HG02943 (cell line): Measurements from ENCODE around the gene EXOC6B.
A peak's percentile ranks its signal among the peaks of the same experiment; 100 is the strongest.
"Not testable (repeated sequence)": the region's sequence is repeated elsewhere in the genome, so short reads cannot be mapped to it uniquely, and the experiment has no call there.

Experiments
- ATAC-seq: cut with Tn5 transposase; IDR thresholded peaks from one replicate; pipeline ENCODE4 v1.9.1; 2021; ENCODE audit warnings: mild to moderate bottlenecking, low read depth, moderate library complexity; ENCODE audit not compliant: unreplicated experiment

Gene EXOC6B

GRCh38 chr2:72694715-72695496, 130.9 kb downstream of the EXOC6B start:
- ATAC-seq = no peak

DNA sequence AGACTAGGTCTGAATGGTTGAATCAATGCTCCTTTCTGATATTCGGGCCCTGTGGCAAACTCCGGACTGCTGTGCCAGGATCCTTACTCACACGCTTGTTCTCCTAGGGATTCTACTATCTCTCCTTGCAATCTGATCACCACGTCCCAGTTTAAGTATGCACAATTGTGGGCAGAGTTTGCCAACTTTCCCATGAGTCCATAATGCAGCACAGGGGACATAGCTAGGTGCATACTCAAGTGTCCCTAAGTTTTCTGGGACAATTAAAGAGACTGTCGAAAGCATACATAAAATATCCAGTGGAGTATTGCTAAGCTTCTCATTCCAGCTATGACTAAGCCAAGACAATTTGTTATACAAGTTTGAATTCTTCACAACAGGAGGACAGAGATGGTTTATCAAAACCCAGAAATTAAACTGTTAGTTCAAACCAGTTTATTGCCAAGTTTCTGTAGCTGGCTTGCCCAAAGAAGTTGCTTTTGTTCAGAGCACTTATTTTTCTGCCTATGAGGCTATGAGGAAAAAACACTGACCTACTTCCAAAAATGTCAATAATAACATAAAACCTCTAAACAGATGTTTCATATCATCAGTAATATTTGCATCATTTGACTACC, 136.1 kb downstream of the EXOC6B start:
- ATAC-seq = no peak

GRCh38 chr2:72685638-72686213, 140.1 kb downstream of the EXOC6B start:
- ATAC-seq = no peak

DNA sequence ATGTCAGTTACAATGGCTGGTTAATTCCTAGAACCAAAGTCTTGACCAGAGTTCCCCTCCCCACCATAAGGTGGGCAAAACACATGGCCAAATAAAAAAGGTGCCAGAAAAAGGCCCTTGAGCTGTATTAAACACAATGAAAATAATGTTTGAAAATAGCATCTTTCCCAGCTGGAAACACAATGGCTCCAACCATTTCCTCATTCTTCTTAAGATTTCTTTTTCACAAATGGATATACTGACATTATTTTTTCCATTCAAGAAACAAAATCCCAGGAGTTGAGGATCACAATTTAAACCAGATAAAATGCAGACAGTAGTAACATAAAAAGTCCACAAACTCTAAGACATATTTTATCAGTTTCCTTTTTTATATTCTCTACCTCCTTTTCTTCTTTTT, 143.8 kb downstream of the EXOC6B start:
- ATAC-seq = no peak

- no peak for ATAC-seq
Observed at GRCh38 chr2:72681016-72681995, 144.5 kb downstream of the EXOC6B start.

DNA sequence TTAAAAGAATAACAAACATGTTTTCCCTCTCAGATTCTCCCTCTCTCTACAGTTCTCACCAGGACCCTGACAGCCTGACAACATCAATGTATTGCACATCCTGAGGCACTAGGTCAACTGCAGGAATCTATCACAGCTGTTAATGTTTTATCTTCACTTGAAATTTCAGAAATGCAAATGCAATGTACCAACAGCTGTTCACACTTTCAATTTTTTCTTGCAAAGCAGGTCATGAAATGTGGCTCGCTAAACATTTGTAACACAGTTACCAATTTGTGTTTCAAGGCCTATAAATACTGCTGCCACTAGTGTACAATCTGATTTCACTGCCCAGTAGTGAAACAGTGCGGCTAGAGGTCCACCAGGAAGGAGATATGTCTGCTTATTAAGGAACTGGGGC, 147.8 kb downstream of the EXOC6B start:
- ATAC-seq = peak; percentile 91

GRCh38 chr2:72676341-72677025, 149.3 kb downstream of the EXOC6B start:
- no peak for ATAC-seq

GRCh38 chr2:72674982-72675915, 150.6 kb downstream of the EXOC6B start:
- ATAC-seq = no peak

- ATAC-seq = no peak
Observed at GRCh38 chr2:72673279-72673678, 152.6 kb downstream of the EXOC6B start.

GRCh38 chr2:72669121-72669520, 156.7 kb downstream of the EXOC6B start:
- no peak for ATAC-seq

DNA sequence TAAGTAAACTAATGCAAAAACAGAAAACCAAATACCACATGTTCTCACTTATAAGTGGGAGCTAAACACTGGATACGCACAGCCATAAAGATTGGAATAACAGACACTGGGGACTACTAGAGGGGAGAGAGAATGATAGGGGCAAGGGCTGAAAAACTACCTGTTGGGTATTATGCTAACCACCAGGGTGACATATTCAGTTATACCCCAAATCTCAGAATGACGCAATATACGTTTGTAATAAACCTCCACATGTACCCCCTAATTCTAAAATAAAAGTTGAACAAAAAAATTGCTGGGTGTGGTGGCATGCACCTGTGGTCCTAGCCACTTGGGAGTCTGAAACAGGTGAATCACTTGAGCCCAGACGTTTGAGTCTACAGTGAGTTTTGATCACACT, 157.2 kb downstream of the EXOC6B start:
- no peak for ATAC-seq

DNA sequence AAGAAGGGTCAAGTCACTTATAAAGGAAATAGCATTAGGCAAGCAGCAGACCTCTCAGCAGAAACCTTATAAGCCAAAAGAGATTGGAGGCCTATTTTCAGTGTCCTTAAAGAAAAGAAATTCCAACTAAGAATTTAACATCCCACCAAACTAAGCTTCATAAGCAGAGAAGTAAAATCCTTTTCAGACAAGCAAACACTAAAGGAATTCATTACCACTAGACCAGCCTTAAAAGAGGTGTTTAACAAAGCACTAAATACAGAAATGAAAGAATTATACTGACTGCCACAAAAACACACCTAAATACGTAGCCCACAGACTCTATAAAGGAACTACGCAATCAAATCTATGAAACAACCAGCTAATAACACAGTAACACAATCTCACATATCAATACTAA, 160.4 kb downstream of the EXOC6B start:
- no peak for ATAC-seq

DNA sequence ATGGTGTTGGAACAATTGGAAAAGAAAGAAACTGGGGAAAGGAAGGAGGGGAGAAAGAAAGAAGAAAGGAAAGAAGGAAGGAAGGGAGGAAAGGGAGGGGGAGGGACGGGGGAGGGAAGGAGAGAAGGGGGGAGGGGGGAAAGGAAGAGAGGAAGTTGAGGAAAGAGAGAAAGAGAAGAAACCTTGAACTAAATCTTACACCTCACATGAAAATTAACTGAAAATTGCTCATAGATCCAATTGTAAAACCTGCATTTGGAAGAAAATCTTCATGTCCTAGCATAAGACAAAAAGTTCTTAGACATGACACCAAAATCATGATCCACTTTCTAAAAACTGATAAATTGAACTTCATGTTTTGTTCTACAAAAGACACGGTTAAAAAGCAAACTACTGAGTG, 163.8 kb downstream of the EXOC6B start:
- ATAC-seq = no peak

DNA sequence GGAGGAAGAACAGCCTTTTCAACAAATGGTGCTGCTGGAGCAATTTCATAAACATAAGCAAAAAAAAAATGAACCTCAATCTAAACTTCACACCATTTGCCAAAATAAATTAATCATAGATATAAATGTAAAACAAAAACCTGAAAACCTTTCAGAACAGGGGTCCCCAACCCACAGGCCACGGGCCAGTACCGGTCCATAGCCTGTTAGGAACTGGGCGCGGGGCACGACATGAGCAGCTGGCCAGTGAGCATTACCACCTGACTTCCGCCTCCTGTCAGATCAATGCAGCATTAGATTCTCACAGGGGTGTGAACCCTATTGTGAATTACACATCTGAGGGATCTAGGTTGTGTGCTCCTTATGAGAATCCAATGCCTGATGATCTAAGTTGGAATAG, 176.0 kb downstream of the EXOC6B start:
- no peak for ATAC-seq

- ATAC-seq = not testable (repeated sequence)
Observed at GRCh38 chr2:72641221-72641620, 184.6 kb downstream of the EXOC6B start.

DNA sequence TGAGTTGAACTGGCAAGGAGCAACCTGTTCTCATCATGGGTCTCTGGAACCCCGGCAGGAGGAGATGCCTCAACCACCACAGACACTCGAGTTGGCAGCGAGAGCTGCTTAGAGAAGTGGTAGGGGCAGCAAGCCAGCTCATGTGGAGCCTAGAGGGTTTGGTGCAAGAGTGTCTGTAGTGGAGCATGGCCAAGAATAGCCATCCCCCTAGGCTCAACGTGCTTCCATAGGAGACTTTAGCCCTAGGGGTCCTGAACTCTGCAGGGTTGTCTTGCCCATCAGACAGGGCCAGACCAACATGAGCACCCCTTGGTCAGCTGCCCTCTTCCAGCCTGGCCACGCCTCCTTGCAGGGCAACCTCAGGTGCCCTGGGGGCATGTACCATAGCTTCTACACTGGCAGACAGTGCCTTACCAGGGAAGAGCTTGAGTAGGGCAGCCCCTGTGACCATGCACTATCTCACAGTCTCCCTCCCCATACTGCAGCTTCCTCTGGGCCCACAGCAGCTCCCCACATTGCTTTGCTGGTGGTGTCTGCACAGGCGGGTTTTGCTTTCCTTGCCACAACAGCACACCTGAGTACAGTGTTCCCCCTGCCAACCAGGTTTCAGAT, 187.1 kb downstream of the EXOC6B start:
- ATAC-seq = no peak

- ATAC-seq = no peak
Observed at GRCh38 chr2:72636210-72636609, 189.6 kb downstream of the EXOC6B start.

- no peak for ATAC-seq
Observed at GRCh38 chr2:72630767-72631166, 195.1 kb downstream of the EXOC6B start.

DNA sequence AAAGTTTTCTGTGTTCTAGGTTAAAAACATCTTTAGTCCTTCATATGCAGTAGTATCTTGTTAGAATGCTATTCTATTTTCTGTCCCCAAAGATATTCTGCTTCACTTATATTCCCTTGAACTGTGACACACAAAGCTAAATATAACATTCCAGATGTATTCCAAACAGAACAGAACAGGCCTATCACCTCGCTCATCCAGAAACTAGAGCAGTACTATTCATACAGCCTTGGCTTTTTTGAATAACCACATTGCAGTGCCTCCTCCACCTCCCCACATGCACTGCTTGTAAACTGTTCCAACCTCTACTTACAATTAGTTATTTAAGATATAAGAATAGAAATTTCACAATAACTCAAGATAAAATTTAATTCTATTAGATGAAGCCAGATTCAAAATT, 196.8 kb downstream of the EXOC6B start:
- no peak for ATAC-seq
